Hippocampal formation (tissue), 2 donors: ENCODE data around the gene PAFAH1B2.
"Not testable (repeated sequence)": the region's sequence is repeated elsewhere in the genome, so short reads cannot be mapped to it uniquely, and the experiment has no call there.

Experiments
- DNase-seq, 2 donors: peaks; one replicate each; lab custom pipeline; 2025; lab: John Stamatoyannopoulos, UW

PAFAH1B2 gene

GRCh38 chr11:117127171-117127901, 16.8 kb upstream of the PAFAH1B2 start:
- peak; percentile 23 to 43 for DNase-seq

- DNase-seq = no peak
Observed at GRCh38 chr11:117128289-117128688, 15.8 kb upstream of the PAFAH1B2 start.

- not testable (repeated sequence) for DNase-seq
Observed at GRCh38 chr11:117130396-117130795, 13.7 kb upstream of the PAFAH1B2 start.

- DNase-seq = no peak
Observed at GRCh38 chr11:117130879-117131278, 13.2 kb upstream of the PAFAH1B2 start.

- DNase-seq = no peak
Observed at GRCh38 chr11:117134431-117134830, 9.7 kb upstream of the PAFAH1B2 start.

- DNase-seq = not testable (repeated sequence)
Observed at GRCh38 chr11:117134979-117135378, 9.1 kb upstream of the PAFAH1B2 start.

- DNase-seq = not testable (repeated sequence)
Observed at GRCh38 chr11:117137223-117138086, 6.6 kb upstream of the PAFAH1B2 start.

- peak in 1 of 2 donors; percentile 27 for DNase-seq
Observed at GRCh38 chr11:117143390-117143789, 697 bp upstream of the PAFAH1B2 start.

GRCh38 chr11:117144477-117145392, 648 bp downstream of the PAFAH1B2 start:
- peak in 1 of 2 donors; percentile 55 for DNase-seq

GRCh38 chr11:117145393-117145761, 1.3 kb downstream of the PAFAH1B2 start:
- no peak for DNase-seq

GRCh38 chr11:117146521-117146920, 2.4 kb downstream of the PAFAH1B2 start:
- no peak for DNase-seq

GRCh38 chr11:117152066-117152465, 8.0 kb downstream of the PAFAH1B2 start:
- no peak for DNase-seq

- DNase-seq = no peak
Observed at GRCh38 chr11:117154468-117154867, 10.4 kb downstream of the PAFAH1B2 start.

GRCh38 chr11:117157507-117157906, 13.4 kb downstream of the PAFAH1B2 start:
- no peak for DNase-seq

- no peak for DNase-seq
Observed at GRCh38 chr11:117159892-117160291, 15.8 kb downstream of the PAFAH1B2 start.

- DNase-seq = no peak
Observed at GRCh38 chr11:117160826-117161225, 16.7 kb downstream of the PAFAH1B2 start.

- DNase-seq = no peak
Observed at GRCh38 chr11:117166491-117166890, 22.4 kb downstream of the PAFAH1B2 start.

- DNase-seq = no peak
Observed at GRCh38 chr11:117169736-117170135, 25.6 kb downstream of the PAFAH1B2 start.

- DNase-seq = no peak
Observed at GRCh38 chr11:117170210-117170609, 26.1 kb downstream of the PAFAH1B2 start.

- DNase-seq = no peak
Observed at GRCh38 chr11:117171007-117171403, 26.9 kb downstream of the PAFAH1B2 start.

- no peak for DNase-seq
Observed at GRCh38 chr11:117171404-117172061, 27.4 kb downstream of the PAFAH1B2 start.
